Fibroblast of the conjunctiva (primary cell): ENCODE measurements around the gene RNGTT.
"Not testable (repeated sequence)": the region's sequence is repeated elsewhere in the genome, so short reads cannot be mapped to it uniquely, and the experiment has no call there.

Experiments used
- DNase-seq: peaks from one replicate; pipeline ENCODE4 v3.0.0-alpha.2; 2010; ENCODE audit warnings: low read depth

The RNGTT gene

GRCh38 chr6:88910922-88911778 is 52.3 kb downstream of the RNGTT start:
- DNase-seq: no peak

GRCh38 chr6:88908598-88909548 is 54.5 kb downstream of the RNGTT start:
- DNase-seq: no peak

- not testable (repeated sequence) for DNase-seq
These were observed 56.3 kb downstream of the RNGTT start for GRCh38 chr6:88907148-88907547.

GRCh38 chr6:88899569-88900316 is 63.7 kb downstream of the RNGTT start:
- no peak for DNase-seq

- no peak for DNase-seq
These were observed 67.5 kb downstream of the RNGTT start for GRCh38 chr6:88895911-88896310.

- no peak for DNase-seq
These were observed 72.3 kb downstream of the RNGTT start for GRCh38 chr6:88890860-88891845.

GRCh38 chr6:88890394-88890793 is 73.0 kb downstream of the RNGTT start:
- peak; percentile 20 for DNase-seq

GRCh38 chr6:88884361-88884760 is 79.1 kb downstream of the RNGTT start:
- DNase-seq: no peak

- DNase-seq: no peak
These were observed 80.9 kb downstream of the RNGTT start for GRCh38 chr6:88882536-88882935.

- no peak for DNase-seq
These were observed 82.0 kb downstream of the RNGTT start for GRCh38 chr6:88881451-88881850.

- DNase-seq: no peak
These were observed 83.4 kb downstream of the RNGTT start for GRCh38 chr6:88880021-88880420.

GRCh38 chr6:88877893-88878292 is 85.5 kb downstream of the RNGTT start:
- DNase-seq: no peak

- DNase-seq: no peak
These were observed 90.5 kb downstream of the RNGTT start for GRCh38 chr6:88872962-88873361.

GRCh38 chr6:88871498-88871897 is 91.9 kb downstream of the RNGTT start:
- no peak for DNase-seq

- peak; percentile 49 for DNase-seq
These were observed 92.6 kb downstream of the RNGTT start for GRCh38 chr6:88870717-88871330.

GRCh38 chr6:88869263-88870020 is 94.0 kb downstream of the RNGTT start:
- no peak for DNase-seq

GRCh38 chr6:88867841-88868731 is 95.3 kb downstream of the RNGTT start:
- DNase-seq: no peak

- no peak for DNase-seq
These were observed 96.6 kb downstream of the RNGTT start for GRCh38 chr6:88866856-88867255.

GRCh38 chr6:88865275-88865674 is 98.1 kb downstream of the RNGTT start:
- DNase-seq: no peak
